T-helper 2 cell (primary cell): ENCODE measurements around the gene PITX2.

Experiments
- DNase-seq, 5 experiments: peaks; one replicate each; pipeline versions ENCODE4 v3.0.0 to v3.0.0-alpha.2; 2012 to 2022

PITX2 gene

GRCh38 chr4:110636171-110636679, 13.3 kb upstream of the PITX2 start:
- no peak for DNase-seq

- no peak for DNase-seq
Observed at GRCh38 chr4:110635163-110635865, 12.4 kb upstream of the PITX2 start.

- no peak for DNase-seq
Observed at GRCh38 chr4:110634350-110635162, 11.7 kb upstream of the PITX2 start.

- DNase-seq = no peak
Observed at GRCh38 chr4:110633358-110634341, 10.8 kb upstream of the PITX2 start.

GRCh38 chr4:110632506-110633357, 9.9 kb upstream of the PITX2 start:
- no peak for DNase-seq

GRCh38 chr4:110631584-110632505, 9.0 kb upstream of the PITX2 start:
- DNase-seq = peak in 1 of 5 experiments; percentile 69

GRCh38 chr4:110630688-110631402, 8.0 kb upstream of the PITX2 start:
- DNase-seq = no peak

- DNase-seq = no peak
Observed at GRCh38 chr4:110629780-110630687, 7.2 kb upstream of the PITX2 start.

GRCh38 chr4:110629214-110629754, 6.4 kb upstream of the PITX2 start:
- no peak for DNase-seq

GRCh38 chr4:110628663-110629213, 5.9 kb upstream of the PITX2 start:
- DNase-seq = no peak

- DNase-seq = no peak
Observed at GRCh38 chr4:110627977-110628662, 5.2 kb upstream of the PITX2 start.

- DNase-seq = no peak
Observed at GRCh38 chr4:110626532-110627153, 3.8 kb upstream of the PITX2 start.

- DNase-seq = no peak
Observed at GRCh38 chr4:110625576-110626257, 2.8 kb upstream of the PITX2 start.

GRCh38 chr4:110624904-110625494, 2.1 kb upstream of the PITX2 start:
- DNase-seq = no peak

- DNase-seq = no peak
Observed at GRCh38 chr4:110624398-110624780, 1.5 kb upstream of the PITX2 start.
